ENCODE measurements around the gene RBM19.

DNA sequence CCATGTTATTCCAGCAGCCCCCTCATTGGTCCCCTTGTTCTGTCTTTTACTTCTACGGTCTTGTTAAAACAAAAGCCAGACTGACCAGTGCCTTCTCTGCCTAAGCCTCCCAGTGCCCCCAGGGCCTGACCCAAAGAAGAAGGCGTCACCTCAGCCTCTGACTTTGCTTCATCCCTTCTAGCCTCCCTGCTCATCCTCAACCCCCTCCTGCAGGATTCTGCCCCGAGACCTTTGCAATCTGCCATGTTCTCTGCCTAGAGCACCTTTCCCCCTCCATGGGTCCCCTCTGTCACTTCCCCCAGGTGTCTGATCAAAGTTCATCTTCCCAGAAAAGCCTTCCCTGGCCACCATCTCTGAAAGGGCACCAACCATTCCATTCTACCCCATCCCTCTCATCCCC is 7.9 kb upstream of the RBM19 start:
- TF ChIP-seq CTCF (conservative IDR thresholded peaks at IDR 0.05; ENCODE audit: low read depth, low read length) (no peak), EZH2phosphoT487 (IDR thresholded peaks at IDR 0.05; ENCODE audit: borderline replicate concordance, low read length) (no peak), EZH2 (IDR thresholded peaks at IDR 0.05; ENCODE audit: low read length, unreplicated experiment) (no peak)

All from PC-3 (cell line).